Measurements from ENCODE around the gene PTGIR. TPM values are rescaled to one million over a fixed set of nuclear protein-coding genes. Genes with fewer than 3 reads are reported as not detected.
A peak's percentile ranks its signal among the peaks of the same experiment; 100 is the strongest.

PTGIR gene
- under 1 TPM; 0.82 TPM for total RNA-seq

- no peak for TF ChIP-seq CTCF (IDR thresholded peaks at IDR 0.05)
- intact Hi-C loops (cut with DNase I) = no loop called here
- peak within 1 kb of the TSS; percentile 57 for H3K27ac ChIP-seq
- H3K27me3 ChIP-seq = no peaks in the 10 kb centered on the region
- no peak within 1 kb of the TSS for H3K4me3 ChIP-seq
- peak; percentile 59 for DNase-seq
- H3K4me1 ChIP-seq = no peaks in the 10 kb centered on the region
- no peaks in the 10 kb centered on the region for H3K36me3 ChIP-seq
- no peaks in the 10 kb centered on the region for H3K9me3 ChIP-seq
- peak within 1 kb of the TSS; percentile 26 to 43 for H3K9ac ChIP-seq (ENCODE audit: low read depth in 2 of 2, low read length in 2 of 2)
Measured at GRCh38 chr19:46624958-46625661, at the start of gene PTGIR. TSS of gene PTGIR (minus strand) at chr19:46625089. CDS start at chr19:46624225, 864 bp downstream.

DNA sequence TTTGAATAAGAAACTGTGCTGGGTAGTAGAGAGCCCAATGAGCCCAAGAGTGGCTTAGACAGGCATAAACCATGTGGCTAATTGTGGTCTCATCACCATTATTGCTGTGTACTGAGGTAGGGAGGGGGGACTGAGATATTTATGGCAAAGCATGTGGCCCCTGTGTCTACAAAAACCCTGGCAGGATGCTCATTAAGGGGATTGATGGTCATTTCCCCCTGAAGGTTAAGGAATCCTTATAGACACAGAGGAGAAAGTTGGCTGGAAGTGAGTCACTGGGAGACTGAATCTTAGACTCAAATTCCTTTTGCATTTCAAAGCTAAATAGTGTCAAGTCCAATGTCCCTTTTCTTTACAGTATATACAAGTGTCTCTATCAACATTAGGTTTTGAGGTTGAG, 45.9 kb upstream of the PTGIR start:
- H3K9ac ChIP-seq (ENCODE audit: low read depth in 2 of 2, low read length in 2 of 2) = no peak overlapping the region
- H3K27ac ChIP-seq = no peak overlapping the region
- H3K27me3 ChIP-seq = no peaks in the 10 kb centered on the region
- no peak for DNase-seq
- H3K4me3 ChIP-seq = no peak overlapping the region
- intact Hi-C loops (cut with DNase I) = no loop called here
- TF ChIP-seq CTCF (IDR thresholded peaks at IDR 0.05) = no peak
- no peaks in the 10 kb centered on the region for H3K4me1 ChIP-seq
- no peaks in the 10 kb centered on the region for H3K9me3 ChIP-seq
- peaks cover 7% of the 10 kb centered on the region for H3K36me3 ChIP-seq

DNA sequence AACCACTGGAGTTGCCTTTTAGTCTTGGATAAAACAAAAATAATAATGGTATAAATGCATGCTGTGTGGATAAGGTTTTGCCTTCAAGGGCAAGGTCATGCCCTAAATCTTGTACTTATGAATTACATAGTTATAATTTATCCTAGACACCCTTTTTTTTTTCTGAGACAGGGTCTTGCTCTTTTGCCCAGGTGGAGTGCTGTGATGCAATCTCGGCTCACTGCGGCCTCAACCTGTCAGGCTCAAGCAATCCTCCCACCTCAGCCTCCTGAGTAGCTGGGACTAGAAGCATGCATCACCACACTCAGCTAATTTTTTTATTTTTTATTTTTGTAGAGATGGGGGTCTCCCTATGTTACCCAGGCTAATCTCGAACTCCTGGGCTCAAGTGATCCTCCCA, 43.8 kb upstream of the PTGIR start:
- intact Hi-C loops (cut with DNase I) = no loop called here
- TF ChIP-seq CTCF (IDR thresholded peaks at IDR 0.05) = no peak

GRCh38 chr19:46665072-46665471, 40.2 kb upstream of the PTGIR start:
- no peak for TF ChIP-seq CTCF (IDR thresholded peaks at IDR 0.05)
- intact Hi-C loops (cut with DNase I) = no loop called here

More for the DNA sequence above, 43.8 kb upstream of the PTGIR start:
- no peak for DNase-seq
- no peaks in the 10 kb centered on the region for H3K27me3 ChIP-seq
- H3K4me3 ChIP-seq = no peak overlapping the region
- H3K9me3 ChIP-seq = no peaks in the 10 kb centered on the region
- H3K27ac ChIP-seq = no peak overlapping the region
- H3K4me1 ChIP-seq = no peaks in the 10 kb centered on the region
- no peak overlapping the region for H3K9ac ChIP-seq (ENCODE audit: low read depth in 2 of 2, low read length in 2 of 2)
- H3K36me3 ChIP-seq = no peaks in the 10 kb centered on the region

DNA sequence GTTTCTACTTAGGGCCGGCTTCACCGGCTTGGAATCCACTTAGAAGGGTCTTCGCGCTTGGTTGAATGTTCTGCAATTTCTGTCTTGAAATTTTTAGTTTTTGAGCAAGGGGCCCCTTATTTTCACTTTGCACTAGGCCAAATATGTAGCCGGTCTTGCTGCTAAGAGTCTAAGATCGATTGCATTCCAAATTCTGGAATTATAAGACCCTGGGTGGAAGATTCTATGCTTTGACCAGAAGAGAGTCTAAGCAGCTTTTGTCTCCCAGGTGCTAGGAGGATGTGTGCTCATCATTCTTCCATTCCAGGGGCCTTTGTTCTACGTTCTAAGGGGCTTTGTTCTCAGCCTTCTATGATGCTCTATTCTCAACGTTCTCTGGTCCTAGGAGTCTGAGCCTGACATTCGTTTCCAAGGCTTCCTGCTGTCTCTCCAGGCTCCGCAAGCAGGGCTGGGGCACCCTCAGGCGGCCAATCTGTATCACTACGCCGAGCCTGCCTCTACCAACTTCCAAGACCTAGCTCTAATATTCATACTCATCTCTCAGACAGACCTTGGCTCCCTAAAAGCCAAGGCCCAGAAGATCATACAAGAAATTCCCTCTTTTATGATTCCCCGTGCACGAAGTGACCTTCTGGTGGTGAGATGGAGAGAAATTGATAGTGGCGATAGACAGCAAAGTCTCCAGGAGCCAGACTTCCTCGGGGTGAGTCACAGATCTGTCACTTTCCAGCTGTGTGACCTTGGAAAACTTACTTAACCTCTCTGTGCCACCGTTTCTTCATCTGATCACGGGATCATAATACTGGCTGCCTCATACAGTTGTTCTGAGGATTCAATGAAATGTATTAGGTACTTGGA, 37.1 kb upstream of the PTGIR start:
- H3K4me3 ChIP-seq = peak overlapping the region; percentile 30
- peak; percentile 81 for DNase-seq
- no peaks in the 10 kb centered on the region for H3K36me3 ChIP-seq
- peaks cover 6% of the 10 kb centered on the region for H3K4me1 ChIP-seq
- no peaks in the 10 kb centered on the region for H3K9me3 ChIP-seq
- H3K9ac ChIP-seq (ENCODE audit: low read depth in 2 of 2, low read length in 2 of 2) = peak overlapping the region in 1 of 2 donors; percentile 55
- TF ChIP-seq CTCF (IDR thresholded peaks at IDR 0.05) = peak; percentile 87
- intact Hi-C loops (cut with DNase I) = loop anchor here (2.0 kb wide), 1 partner anchor 47 kb away; no protein-coding TSS in a partner anchor
- H3K27ac ChIP-seq = peak overlapping the region; percentile 19
- peaks cover 30% of the 10 kb centered on the region for H3K27me3 ChIP-seq

More at GRCh38 chr19:46665072-46665471, 40.2 kb upstream of the PTGIR start:
- DNase-seq = no peak
- no peak overlapping the region for H3K27ac ChIP-seq
- H3K9ac ChIP-seq (ENCODE audit: low read depth in 2 of 2, low read length in 2 of 2) = no peak overlapping the region
- peaks cover 6% of the 10 kb centered on the region for H3K4me1 ChIP-seq
- H3K4me3 ChIP-seq = no peak overlapping the region
- peaks cover 8% of the 10 kb centered on the region for H3K27me3 ChIP-seq
- H3K36me3 ChIP-seq = no peaks in the 10 kb centered on the region
- H3K9me3 ChIP-seq = no peaks in the 10 kb centered on the region
